SHP77 (cell line): ENCODE results near the gene ADAMTSL2.

Experiments used
- DNase-seq, 2 experiments: peaks; one replicate each; lab custom pipeline; 2025; lab: John Stamatoyannopoulos, UW

Gene ADAMTSL2

DNA sequence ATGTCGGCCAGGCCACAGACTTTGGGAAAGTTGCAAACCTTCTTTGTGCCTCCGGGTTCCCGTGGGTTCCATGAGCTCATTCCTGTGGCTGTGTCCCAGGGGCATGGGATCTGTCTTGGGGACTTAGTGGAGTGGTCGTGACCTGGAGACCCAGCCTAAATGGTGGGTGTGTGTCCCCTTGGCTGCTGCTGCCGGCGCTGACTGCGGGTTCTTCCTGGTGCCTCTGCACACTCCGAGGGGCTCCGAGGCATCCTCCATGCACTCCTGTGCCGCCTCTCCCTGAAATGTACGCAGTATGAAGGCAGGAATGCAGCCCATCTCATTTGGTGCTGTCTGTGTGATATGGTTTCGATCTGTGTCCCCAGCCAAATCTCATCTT, 34.6 kb upstream of the ADAMTSL2 start:
- no peak for DNase-seq

- DNase-seq: no peak
These were observed 32.4 kb upstream of the ADAMTSL2 start for GRCh38 chr9:133502112-133502511.

DNA sequence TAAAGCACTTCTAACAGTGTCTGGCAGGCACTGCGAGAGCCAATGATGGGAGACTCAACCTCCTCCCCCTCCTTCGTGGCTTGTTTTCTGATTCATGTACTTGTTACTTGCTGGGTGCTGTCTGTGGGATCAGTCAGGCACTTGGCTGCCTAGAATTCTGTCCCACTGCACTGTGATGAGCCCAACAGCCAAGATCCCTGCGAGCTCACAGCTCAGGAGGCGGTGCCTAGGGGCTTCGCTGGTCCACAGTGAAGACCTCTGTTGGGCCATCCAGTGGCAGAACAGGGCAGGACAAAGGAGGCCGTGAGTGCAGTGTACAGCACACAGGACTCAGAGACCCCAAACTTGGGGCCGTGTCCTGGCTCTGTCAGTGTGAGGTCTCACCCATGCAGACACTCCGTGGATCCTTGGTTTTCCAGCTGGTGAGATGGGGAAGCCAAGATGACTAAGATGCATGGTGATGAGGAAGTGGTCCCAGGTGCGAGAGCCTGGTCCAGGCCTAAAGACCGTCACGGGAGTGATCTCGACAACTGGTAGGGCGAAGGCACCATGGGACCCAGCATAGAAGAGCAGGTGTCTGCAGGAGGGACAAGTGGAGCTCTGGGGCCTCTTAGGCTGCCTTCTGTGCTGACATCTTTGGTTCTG, 29.2 kb upstream of the ADAMTSL2 start:
- DNase-seq: no peak

DNA sequence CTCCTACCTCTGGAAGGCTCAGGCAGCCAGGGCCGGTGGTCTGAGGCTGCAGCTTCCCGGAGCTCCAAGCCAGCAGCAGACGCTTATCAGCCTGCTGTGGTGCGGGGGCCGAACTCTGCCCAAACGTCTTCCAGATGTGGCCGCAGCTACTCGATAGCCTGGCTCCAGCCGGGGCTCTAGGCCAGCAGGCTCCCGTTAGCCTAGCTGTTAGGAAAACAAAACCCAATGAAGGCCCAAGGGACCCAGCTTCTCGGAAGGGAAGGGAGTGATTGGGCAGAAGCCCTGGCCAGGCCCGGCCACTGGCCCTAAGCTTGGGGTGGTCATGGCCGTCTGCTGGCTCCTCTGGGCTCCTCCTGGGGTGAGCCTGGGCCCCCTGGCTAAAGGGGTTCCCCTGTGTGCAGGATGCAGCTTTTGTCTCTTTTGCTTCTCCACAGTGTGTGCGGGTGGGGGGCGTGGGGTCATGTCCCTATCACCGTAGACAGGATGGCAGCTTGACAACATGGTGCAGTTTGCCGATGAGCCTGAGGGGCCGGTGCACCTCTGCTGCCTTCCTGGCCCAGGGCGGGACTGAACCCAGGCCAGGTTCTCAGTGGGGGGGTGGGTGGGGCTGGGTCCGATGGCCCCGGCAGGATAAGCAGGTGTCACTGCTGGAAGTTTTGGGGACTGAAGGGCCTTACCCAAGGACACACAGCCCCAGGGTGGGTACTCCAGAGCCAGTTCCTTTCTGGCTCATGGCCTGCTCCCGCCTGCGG, 28.4 kb upstream of the ADAMTSL2 start:
- no peak for DNase-seq

- peak; percentile 65 to 75 for DNase-seq
These were observed 27.9 kb upstream of the ADAMTSL2 start for GRCh38 chr9:133506653-133507038.

- DNase-seq: no peak
These were observed 27.1 kb upstream of the ADAMTSL2 start for GRCh38 chr9:133507246-133507965.

- no peak for DNase-seq
These were observed 26.5 kb upstream of the ADAMTSL2 start for GRCh38 chr9:133508046-133508445.

DNA sequence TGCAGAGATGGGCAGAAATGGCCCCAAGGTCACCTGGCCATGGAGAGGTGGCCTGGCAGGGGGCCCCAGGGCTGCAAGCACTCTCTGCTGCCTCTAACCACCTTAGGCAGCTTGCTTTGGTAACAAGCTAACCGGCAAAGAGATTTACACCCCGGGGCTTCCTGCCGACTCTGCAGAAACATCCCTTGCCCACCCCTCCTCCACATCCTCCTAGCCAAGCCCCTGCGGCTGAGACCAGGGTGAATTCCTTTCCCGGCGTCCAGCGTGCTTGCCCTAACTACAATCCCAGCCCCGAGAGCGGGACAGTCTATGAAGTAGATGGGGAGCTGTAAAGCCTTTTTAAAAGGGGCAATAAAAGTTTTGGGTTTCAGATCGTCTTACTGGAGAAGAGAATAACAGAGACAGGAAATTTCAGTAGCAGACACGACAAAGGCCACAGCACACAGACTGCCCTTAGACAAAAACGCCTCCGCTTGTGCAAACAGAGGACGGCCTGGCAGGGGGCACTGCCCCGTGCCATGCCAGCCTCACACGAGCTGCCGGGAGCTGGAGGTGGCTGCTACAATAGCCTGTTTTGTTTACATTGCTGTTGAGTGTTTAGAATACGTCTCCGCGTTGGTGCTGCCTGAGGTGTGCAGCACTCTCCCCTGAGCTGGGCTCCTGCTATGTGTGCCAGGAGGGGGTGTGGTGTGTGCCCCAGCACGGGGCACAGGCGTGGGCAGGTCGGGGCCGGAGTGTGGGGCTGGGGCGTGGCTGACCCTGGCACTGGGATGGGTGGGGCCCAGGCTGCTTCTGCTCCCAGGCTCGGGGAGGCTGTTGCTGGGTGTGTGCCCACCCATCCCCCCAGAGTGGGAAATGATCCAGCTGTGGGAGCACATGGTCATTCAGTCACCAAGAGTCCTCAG, 25.1 kb upstream of the ADAMTSL2 start:
- peak; percentile 80 to 89 for DNase-seq

DNA sequence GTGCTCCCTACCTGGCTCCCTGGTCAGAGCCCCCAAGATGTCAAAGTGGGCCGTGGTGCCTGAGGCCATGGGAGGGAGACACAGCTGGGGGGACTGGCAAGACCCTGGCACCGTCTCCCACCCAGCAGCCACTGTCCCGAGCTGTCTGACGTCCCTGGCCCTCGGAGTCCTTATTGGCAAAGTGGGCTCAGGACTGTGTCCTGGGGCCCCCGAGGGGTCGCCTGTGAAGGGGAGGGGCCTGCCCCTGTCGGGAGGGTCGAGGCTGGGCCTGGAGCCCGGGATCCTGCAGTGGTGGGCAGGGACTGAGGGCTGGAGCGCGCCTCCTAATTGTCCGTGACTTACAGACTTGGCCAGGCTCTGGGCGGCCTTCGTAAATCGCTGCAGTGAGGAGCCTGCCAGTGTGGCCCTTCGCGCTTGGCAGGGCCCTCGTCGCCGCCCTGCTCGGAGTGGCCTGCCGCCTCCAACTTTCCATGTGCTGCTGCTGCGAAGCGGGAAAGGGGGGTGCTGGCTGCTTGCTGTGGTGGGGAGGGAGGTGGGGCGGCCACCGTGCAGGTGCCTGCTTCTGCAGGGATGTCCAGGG, 23.5 kb upstream of the ADAMTSL2 start:
- DNase-seq: no peak

DNA sequence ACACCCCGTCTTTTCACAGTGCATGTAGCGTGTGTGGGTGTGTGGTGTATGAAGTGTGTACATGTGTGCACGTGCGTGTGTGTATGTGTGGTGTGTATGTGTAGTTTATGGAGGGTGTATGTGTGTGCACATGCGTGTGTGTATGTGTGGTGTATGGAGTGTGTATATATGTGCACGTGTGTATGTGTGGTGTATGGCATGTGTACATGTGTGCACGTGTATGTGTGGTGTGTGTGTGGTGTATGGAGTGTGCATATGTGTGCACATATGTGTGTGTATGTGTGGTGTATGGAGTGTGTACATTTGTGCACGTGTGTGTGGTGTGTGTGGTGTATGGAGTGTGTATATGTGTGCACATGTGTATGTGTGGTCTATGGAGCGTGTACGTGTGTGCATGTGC, 22.9 kb upstream of the ADAMTSL2 start:
- no peak for DNase-seq

DNA sequence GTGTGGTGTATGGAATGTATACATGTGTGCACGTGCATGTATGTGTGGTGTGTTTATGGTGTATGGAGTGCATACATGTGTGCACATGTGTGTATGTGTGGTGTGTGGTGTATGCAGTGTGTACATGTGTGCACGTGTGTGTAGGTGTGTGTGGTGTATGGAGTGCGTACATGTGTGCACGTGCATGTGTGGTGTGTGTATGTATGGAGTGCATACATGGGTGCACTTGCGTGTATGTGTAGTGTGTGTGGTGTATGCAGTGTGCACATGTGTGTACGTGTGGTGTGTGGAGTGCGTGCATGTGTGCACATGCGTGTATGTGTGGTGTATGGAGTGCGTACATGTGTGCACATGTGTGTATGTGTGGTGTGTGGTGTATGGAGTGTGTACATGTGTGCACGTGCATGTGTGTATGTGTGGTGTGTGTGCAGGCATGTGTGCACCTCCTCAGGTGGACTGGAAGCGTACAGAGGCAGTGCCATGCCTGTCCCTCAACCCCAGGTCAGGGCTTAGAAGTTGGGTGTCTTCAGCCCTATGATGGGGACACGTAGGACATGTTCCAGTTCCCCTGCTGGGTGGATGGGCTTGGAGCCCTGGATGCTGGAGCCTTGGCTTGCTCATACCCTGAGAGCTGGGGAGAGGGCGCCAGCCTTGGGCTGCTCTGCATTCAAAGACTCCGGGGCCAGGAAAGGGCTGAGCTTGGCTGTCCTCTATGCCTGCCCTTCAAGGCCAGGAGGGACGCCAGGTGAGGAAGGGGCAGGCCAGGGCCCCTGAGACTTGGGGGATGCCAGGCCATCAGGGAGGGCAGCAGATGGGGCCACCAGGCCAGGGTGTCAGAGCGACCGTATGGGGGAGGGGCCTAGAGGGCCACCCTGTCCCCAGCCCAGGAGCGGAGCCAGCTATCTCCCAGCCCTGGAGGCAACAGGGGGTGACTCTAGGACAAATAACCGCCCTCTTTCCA, 22.0 kb upstream of the ADAMTSL2 start:
- DNase-seq: peak in 1 of 2 experiments; percentile 37

- DNase-seq: peak in 1 of 2 experiments; percentile 41
These were observed 21.0 kb upstream of the ADAMTSL2 start for GRCh38 chr9:133513214-133514100.

DNA sequence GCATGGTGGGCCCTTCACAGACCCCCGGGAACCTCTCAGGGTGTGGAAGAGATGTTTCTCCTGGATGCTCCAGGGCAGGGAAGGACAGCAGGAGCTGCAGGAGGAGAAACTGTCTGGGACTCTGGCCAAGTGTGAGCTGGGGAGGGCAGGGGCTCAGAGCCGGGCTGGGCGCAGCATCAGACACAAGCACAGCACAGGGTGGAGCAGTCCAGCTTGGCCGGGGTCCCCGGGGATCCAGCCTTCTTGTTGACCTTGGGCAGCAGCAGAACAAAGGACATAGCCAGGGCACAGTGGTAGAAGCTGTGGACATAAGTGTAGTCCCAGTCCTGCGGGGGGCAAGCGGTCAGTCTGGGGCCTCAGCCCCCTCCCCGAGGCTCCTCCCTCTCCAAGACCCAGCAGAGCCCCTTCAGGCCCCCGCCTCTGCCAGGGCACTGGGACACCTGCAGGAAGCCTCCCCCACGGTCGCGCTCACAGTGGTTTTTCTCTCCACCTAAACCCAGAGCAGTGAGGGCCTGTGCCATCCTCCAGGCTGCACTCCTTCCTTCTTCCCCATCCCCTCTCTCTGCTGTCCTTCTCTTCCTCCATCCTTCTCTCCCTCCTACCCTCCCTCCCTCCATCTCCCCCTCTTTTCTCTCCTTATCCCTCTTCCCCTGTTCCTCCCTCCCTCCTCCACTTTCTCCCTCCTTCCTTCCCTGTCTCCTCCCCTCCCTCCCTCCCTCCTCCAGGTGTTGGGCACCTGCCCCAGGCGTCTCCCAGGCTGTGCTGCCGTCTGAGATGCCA, 19.9 kb upstream of the ADAMTSL2 start:
- peak; percentile 22 to 77 for DNase-seq

GRCh38 chr9:133515240-133515610, 19.3 kb upstream of the ADAMTSL2 start:
- no peak for DNase-seq

DNA sequence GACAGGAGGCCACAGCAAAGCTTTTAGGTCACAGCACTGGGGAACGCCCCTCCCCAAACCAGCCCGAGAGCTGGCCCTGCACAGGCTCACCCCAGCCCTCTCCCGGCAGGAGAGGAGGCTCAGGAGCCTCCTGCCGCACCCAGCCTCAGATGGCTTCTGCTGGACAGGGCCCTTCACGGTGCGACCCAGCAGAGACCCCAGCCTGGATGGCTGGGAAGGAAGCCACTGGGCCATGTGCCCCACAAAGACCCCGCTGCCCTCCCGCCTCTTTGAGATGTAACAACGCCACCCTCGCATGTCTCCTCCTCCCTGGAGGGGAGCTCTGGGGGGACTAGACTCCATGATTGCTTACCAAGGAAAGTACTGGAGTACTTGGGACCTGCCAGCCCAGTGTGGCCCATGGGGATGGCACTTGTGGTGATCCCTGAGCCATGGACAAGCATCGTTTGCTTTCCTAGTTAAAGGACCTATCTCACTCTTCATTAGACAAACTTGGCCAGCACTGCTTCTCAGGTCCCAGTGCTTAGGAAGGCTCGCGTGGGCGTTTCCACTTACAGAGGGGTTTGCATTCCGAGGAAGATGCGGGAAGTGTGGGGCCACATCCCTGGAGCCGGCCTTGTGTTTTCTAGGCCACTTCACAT, 18.8 kb upstream of the ADAMTSL2 start:
- no peak for DNase-seq

DNA sequence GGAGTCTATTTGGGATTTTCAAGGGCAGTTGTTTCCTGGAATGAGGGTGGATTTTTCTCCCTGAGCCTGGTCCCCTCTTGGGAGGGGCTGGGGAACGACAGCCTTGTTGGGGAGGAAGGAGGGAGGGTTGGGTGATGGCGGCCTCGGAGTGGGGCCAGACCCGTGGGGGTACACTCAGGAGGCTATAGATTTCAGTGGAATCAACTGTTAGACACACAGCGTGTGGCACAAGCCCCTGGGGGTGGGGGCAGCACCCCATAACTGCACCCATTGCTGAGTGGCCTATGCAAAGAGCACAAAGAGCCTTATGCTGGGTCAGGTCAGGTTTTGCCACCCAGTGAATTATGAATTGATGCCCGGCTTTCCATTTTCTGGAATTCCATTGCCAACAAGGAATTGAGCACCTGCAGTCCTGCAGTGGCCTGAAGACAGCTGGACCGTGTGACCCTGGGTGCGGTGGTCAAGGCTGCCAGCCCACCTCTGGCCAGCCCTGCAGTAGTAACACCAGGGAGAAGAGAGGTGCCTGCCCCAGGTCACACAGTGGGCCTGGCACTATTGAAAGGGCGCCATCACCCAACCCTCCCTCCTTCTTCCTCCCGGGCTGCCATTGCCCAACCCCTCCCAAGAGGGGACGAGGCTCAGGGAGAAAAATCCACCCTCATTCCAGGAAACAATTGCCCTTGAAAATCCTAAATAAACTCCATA, 18.1 kb upstream of the ADAMTSL2 start:
- no peak for DNase-seq

- DNase-seq: no peak
These were observed 17.5 kb upstream of the ADAMTSL2 start for GRCh38 chr9:133516961-133517350.

DNA sequence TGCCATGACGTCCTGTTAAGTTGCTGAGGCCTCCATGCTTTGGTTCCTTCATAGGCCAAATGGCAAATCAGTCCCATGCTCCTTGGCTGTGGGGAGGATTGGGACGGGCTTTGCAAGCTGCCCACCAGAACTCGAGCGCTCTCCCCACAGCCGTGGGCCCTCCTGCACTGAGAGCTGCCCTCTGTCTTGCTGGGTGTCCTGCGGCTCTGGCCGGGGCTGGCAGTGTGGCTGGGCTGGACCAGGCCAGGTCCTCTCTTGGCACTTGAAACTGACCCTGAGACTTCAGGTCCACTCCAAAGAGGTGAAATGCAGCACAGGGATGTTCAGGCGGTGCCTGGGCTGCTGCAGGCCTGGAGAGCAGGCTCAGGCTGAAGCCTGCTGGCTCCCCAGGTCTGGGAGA, 16.8 kb upstream of the ADAMTSL2 start:
- DNase-seq: no peak
